GM19452 (cell line): ENCODE measurements around the gene NDUFAF3.
A peak's percentile ranks its signal among the peaks of the same experiment; 100 is the strongest.

Experiments used
- ATAC-seq: cut with Tn5 transposase; IDR thresholded peaks from one replicate; pipeline ENCODE4 v1.9.1; 2021; ENCODE audit not compliant: unreplicated experiment

The NDUFAF3 gene

DNA sequence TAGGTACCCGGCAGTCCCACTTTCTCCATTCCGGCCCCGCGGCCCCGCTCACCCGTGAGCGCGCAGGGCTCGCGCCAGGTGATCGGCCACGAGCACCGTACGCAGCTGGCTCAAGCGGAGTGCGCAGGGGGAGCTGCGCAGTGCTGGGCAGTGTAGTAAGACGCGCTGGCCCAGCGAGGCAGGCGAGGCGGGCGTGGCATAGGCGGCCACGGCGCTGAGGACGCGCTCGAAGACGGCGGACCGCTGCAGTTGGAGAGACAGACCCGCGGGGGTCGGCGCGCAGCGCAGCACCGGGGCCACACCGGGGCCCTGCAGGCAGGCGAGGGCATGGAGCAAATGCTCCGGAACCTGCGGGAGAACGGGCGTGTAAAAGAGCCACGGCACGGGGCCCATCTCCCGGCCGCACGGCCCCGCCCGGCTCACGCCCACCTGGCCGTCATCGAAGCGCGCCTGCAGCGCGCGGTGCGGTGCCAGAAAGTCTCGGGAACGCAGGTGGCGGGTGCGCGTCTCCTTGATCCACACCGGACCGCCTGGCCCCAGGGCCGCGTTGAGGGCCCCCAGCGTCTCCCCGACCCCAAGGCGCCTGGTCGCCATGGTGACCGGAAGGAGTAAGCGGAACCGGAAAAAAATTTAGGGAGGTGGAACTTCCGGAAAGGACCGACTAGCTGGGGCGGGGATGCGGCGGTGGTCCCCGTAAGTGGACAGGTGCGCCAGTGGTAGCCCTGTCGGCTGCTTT lies 3.8 kb upstream of the NDUFAF3 start, which contains the start of gene DALRD3:
Gene DALRD3, minus strand, starts transcription at position 610 of the 736 bp plus-strand sequence. Its CDS starts 16 bp downstream, at position 594.
- no peak for ATAC-seq

DNA sequence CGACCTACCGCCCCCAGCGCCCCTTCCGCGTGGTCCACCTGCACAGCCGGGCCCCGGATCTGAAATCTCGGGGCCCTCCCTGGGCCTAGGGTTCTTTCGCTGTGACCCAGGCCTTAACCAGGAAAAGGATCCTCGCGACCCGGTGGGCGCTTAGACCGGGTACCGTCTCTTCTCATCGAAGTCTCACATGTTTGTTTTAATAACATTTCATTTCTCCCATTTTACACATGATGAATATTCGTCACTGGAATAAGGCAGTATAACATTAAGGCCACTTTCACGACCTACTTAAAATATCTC lies 3.3 kb upstream of the NDUFAF3 start:
- ATAC-seq: no peak

DNA sequence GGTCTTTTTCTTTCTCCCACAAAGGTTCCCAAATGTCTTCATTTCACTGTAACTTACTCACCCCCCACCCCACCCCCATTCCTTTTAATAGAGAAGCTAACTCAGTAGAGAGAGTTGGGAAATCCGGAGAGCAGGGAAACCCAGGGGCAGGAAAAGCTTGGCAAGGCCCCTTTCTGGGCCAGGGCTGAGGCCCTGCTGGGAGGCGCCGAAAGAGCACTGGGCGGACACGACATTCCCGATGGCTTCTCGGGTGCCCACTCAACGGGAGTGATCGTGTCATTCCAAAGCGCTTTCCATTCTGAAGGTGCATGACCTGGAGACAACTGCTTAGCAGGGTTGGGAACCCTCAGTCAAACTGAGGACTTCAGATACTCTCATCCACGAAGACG lies 2.0 kb upstream of the NDUFAF3 start:
- no peak for ATAC-seq

DNA sequence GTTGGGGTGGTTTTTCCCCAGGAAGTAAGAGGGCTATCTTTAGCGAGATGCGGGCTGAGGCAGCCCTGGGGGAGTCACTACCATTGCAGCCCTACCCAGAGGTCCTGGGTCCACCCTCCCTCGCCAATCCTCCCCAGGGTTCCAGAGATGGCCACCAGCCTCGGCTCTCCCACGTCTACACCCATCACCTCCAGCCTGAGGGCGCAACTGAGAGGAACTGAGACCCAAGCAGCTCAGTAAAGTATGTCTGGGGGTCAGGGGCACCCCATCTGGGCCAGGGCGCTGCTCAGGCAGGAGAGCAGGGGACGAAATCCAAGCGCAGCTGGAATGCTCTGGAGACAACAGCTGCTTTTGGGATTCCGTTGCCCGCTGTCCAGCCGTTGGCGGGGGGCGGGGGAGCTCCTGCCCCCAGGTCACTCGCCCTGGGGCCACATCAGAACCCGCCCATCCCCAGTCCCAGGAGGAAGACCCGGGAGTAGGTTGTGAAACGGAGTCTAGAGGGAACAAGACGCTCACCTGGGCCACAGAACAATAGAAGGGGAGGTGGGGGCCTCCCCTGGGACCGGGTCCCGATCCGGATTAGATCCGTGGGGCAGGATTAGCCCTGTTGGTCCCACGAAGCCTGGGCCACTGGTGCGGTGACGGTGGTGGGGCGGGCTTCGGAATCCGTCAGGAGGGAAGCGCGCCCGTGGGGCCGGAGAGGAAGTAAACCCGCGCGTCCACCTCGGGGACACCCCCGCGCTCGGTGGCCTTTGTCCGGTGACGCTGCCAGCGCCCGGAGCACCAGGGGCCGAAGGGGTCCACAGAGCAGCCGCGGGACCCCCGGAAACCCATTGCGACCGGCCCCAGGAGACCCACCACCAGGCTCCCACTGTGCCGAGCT lies 1.4 kb upstream of the NDUFAF3 start:
- peak; percentile 1 for ATAC-seq

DNA sequence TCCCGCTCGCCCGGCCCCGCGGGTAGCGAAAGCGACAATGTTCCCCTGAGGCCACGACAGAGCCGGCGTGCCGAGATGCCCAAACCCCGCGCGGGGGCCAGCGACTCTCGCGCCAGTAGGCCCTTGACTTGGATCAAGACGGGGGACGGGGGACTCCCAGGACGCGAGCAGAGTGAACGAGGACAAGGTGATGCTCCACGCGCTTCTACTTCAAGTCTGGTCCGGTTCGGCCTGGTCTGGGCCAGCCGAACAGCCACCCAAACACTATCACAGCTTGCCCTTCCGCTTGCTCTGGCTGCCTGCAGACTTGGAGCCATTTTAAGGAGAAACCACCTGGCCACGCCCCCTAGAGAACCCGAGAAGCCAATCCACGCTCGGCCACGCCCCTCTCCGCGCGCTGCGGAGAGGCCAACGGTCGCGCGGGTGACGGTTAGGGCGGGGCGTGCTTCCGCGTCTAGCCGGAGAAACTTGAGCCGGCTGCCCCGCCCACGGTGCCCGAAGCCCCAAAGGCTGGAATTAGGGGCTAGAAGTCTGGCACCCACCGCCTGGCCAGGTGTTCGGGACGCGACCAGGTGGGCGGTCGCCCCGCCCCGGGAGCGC lies 608 bp upstream of the NDUFAF3 start:
- ATAC-seq: peak; percentile 52

DNA sequence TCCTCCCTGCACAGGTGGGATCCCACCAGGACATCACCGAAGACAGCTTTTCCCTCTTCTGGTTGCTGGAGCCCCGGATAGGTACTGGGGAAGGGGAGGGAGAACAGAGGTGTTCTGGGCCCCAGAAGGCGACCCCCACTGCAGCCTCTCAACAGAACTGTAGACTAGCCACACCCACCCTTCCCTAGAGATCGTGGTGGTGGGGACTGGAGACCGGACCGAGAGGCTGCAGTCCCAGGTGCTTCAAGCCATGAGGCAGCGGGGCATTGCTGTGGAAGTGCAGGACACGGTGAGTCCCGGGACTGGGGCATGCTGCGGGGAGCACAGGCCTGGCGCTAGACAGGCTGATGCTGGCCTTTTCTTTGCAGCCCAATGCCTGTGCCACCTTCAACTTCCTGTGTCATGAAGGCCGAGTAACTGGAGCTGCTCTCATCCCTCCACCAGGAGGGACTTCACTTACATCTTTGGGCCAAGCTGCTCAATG lies 809 bp downstream of the NDUFAF3 start:
- no peak for ATAC-seq

DNA sequence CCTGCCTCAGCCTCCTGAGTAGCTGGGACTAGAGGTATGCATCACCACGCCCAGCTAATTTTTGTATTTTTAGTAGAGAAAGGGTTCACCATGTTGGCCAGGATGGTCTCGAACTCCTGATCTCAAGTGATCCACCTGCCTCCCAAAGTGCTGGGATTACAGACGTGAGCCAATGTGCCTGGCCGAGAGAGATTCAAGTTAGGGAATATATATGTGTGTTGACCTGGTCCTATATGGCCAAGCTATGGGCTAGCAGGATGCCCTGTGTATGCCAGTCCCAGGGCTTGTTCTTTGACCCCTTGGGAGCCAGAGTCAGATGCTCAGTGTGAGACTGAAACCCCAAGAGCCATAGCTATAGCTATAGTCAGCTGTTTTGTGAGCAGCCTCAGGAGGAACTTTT lies 1.9 kb downstream of the NDUFAF3 start:
- no peak for ATAC-seq

DNA sequence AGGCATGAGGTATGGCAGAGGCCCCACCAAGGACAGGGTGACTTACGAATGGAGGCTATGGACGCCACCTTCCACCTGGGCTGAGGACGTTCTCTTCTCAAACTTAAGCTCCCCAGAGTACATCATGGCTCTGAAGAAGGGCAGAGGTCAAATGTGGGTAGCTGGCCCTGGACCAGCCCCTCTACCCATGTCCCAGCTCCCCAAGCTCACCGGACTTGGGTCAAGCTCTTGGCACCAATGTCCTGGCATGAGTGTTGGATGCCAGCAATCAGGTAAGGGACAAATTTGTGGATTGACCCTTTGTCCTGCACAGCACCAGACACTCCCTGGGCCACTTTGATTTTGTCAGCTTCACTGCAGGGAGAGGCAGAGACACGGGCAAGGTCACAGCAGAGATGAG lies 2.5 kb downstream of the NDUFAF3 start:
- no peak for ATAC-seq

DNA sequence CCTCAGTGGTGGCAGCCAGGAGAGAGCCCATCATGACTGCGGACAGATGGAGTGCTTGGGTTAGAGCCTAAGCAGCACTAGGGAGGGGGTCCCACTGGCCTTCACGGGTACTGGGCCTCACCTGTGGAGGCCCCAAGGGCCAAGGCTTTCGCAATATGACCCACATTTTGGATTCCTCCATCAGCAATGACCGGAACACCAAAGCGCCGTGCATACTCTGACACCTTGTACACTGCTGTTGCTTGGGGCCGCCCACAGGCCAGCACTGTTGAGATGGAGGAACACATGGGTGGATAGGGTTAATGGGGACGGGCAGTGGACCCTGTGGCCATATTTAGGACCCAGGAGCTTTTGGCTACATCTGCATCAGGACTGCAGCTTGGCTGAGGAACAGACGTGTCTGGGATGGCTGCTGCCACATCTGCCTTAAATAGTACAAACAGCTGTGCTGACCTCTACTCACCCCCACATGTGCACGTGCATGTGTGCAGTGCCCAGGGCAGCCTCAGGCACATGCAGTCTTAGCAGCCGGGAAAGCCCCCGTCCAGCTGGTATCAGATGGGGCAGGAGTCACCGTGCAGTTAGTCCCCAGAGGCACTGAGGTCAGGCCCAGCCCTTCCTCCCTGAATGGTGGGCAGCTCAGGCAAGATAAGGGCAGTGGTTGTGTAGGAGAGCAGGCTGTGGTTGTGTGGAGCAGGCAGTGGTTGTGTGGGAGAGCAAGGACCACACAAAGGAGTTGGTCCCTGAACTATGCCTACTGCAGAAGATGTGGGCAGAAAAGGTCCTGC lies 3.3 kb downstream of the NDUFAF3 start:
- no peak for ATAC-seq

DNA sequence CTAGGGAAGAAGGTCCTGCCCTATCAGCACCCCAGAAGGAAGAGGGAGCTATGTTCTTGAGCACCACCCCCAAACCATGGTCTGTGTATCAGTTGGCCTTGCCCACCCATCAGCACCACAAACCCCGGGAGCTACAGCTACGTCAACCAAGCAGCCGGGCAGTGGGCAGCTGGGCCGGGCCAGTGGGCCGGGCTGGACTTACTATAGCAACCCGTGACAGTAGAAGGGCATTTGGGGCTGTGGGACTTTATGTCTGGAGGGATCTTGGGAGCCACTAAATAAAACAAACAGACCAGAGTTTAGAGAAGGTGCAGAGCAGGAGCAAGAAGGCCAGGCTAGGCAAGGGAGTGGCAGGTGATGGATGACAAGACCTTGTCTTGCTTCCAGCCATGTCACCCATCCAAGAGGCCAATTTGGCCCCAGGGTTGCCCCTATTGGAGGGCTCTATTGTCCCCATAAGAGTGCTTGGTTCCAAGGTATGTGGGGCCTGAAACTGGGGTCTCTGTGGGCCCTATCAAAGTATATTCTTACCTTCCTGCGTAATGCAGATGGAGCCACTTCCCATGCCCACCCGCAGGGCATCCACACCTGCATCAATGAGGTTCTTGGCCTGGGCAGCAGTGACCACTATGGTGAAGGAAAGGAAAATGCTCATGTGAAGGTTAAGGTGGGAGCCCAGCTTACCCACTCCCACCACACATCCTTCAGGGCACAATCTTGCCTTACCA lies 4.0 kb downstream of the NDUFAF3 start:
- ATAC-seq: no peak

DNA sequence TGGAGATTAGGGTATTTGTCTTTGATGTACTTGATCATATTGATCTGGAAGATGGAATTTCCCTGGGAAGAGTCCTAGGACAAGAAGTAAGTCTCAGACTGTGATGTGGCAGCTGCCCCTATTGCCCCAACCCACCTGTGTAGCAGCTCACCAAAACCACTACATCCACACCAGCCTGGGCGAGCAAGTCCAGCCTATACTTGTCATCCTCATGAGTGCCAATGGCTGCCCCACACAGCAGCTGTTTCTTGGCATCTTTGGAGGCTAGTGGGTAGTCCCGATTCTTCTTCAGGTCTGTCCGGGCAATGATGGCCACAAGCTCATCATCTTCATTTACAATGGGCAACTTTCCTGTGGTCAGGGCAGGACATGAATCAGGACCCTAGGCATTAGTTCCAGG lies 4.6 kb downstream of the NDUFAF3 start:
- no peak for ATAC-seq

DNA sequence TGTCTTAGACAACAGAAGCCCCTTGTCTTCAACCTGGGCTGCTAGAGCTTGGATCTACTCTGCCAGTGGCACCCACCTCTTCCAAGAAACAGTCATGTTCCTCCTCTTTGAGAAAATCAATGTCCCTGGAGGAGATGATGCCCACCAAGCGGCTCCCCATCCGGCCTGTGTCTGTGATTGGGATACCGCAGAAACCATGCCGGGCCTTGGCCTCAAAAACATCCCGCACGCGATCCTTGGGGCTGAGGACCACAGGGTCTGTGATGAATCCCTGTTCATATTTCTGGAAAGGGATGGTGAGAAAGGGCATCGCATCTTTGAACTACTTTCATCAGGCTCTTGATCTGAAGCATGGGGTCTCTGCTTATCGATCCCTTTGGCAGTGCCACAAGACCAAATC lies 5.7 kb downstream of the NDUFAF3 start:
- no peak for ATAC-seq

DNA sequence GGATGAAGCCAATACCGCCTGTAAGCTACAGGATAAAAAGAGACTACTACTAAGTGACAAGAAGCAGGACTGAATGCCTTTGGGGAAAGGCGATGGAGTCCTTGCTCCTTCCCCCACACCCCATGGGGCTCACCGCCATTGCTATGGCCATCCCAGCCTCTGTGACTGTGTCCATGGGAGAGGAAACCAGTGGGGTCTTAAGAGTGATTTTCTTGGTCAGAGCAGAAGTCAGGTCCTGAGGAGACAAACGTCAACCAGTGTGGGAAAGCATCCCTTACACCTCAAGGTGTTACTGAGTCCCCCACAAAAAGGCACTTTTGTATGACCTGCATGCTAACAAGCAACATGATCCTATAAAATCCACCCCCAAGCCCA lies 6.4 kb downstream of the NDUFAF3 start:
- no peak for ATAC-seq

DNA sequence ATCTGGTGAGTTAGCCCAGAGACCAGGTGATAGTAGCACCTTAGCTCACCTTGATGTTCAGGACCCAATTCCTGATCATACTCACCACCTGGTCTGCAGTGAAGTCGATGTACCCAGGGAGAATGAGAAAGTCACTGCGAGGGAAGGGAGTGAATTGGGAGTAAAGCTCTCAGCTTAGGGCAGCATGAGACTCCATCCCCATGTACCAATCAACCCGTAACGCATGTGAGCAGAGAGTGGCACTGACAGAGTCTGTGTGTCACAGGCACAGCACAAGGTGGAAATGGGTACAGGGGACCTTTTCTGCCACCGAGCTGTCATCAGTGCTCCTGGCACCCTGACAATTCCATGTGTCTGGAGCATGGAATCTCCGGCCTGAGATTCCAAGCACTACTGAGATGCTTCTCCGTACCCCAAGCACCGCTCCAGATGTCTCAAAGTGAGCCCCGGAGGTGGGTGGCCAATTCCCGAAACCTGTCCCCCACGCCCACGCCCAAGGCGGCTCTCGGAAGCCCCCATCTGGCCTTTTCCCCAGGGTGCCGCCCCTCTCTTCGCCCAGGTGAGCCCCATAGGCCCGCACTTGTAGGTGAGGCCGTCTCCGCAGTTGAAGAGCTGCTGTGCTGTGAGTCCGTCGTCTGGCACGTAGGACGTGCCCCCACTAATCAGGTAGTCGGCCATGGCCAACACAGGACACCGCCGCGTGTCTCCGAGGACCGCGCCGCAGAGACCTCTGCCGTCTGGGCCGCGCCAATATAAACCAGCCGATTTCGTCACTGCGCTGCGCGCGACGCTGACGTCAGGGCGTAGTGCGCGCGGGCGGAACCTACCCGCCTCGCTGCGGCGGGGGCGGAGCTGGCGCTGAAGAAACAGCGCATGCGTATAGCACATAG lies 7.0 kb downstream of the NDUFAF3 start, which contains the start of gene IMPDH2:
Gene IMPDH2, minus strand, starts transcription at position 726 of the 890 bp plus-strand sequence. Its CDS starts 48 bp downstream, at position 678.
- peak; percentile 93 for ATAC-seq

DNA sequence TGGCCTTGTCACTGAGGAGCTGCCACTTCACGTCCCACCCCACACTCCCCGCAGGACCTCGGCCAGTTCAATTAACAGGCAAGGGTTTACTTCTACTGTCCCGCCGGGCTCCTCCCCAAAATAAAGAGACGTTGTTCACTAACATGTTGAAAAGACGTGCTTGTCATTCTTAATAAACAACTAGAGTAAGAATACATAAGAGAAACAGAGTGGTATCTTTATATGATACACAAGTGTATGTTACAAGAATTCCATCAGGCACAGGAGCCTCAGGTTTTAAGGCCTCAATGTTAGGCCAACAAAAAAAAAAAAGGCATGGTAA lies 7.6 kb downstream of the NDUFAF3 start:
- ATAC-seq: no peak

DNA sequence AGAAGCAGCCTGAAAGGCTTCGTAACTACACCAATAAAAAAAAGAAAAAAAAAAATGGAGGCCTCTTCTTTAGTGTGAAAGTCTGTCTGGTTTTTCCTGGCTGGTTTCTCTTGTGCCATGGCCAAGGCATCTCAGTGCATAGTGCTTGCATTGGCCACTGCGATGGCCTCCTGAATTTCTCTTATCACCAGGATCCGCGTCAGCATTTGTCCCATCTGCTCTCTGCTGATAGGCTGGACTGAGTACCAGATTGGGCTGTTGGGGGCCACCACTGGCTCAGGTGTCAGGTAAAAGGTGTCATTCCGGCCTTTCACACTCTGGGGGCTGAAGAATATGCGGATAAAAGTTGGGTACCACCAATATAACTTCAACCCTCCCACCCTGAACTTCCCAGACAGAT lies 8.4 kb downstream of the NDUFAF3 start:
- no peak for ATAC-seq

DNA sequence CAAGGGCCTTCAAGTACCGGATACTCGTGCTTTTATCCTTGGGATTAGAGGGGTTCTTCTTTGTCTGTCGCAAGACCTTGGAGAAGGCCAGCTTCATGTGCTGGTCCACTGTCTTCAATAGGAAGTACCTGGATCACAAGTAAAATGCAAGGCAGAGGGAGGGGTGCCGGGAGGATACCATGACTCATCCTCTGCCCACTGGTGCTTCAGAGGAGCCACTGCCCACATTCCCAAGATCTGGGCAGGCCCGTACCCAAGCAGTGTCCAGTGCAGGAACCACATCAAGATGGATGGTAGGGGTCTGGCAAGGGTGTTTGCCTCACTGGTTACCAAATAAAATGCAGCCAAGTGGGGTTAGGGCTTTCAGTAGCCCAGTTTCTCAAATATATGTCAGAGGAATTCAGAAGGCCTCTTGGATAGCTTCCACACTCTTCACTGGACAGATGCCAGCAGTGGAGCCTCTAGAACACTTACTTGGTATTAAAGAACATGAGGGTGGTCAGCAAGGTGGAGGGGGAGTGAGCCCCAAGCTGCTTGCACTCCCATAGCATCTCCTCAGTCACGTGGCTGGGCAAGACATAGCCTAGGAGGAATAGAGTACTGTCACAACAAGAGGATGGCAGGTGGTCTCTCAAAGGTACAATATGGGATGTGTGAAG lies 10.9 kb downstream of the NDUFAF3 start:
- ATAC-seq: no peak

DNA sequence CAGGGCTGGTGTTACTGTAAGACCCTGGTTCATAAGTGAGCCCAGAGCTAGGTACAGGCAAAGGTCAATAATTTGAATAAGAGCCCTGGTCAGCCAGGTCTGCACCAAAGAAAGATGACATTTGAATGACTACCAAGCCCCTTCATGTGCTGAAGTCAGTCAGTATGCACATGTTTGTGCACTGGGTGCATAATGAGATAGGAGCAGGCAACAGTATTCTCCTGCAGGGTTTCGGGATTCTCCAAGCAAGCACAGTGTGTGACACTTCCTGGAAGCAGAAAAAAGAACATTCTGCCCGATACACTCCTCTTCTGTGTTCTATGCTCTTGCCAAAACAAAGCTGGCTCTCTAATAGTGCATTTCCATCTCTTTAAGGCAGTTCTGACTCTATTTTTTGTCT lies 12.7 kb downstream of the NDUFAF3 start:
- no peak for ATAC-seq

DNA sequence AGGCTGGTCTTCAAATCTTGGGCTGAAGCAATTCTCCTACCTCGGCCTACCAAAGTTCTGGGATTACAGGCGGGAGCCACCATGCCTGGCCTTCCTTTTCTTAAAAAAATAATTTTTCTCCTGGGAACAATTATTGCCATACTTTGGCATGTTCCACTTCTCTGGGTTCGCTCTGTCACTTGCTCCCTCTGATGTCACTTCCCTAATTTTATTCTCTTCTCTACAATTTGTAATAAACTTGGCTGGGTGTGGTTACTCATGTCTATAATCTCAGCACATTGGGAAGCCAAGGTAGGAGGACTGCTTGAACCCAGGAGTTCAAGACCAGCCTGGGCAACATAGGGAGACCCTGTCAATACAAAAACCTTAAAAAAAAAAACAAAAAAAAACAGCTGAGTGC lies 13.4 kb downstream of the NDUFAF3 start:
- ATAC-seq: no peak
